Activated CD8-positive, alpha-beta T cell treated with anti-CD3 and anti-CD28 coated beads for 36 hours (primary cell): ENCODE data around the gene IL1A. TPM values are rescaled to one million over a fixed set of nuclear protein-coding genes. Genes with fewer than 3 reads are reported as not detected.

Experiments used
- ATAC-seq: fragments of 200-7000 bp; cut with Tn5 transposase; one replicate; pipeline ENCODE4 v1.10.0; 2021; ENCODE audit warnings: mild to moderate bottlenecking, moderate library complexity
- CTCF ChIA-PET: fragments of 350-600 bp; sonication (Branson Sonifier 250); formaldehyde crosslinking; loops from one replicate; lab custom pipeline; 2021; ENCODE audit warnings: antibody characterized with exemption; lab: Charles Lee
- POLR2A ChIA-PET: fragments of 350-600 bp; sonication (Branson Sonifier 250); formaldehyde crosslinking; loops from one replicate; lab custom pipeline; 2021; ENCODE audit warnings: antibody characterized with exemption; lab: Charles Lee
- DNase-seq: peaks from one replicate; pipeline ENCODE4 v3.0.0-alpha.2; 2020
- H3K27ac Mint-ChIP-seq: one replicate; pipeline ENCODE4 v1.8.0; 2021; ENCODE audit warnings: mild to moderate bottlenecking, mixed read lengths
- H3K27me3 Mint-ChIP-seq: one replicate; pipeline ENCODE4 v1.8.0; 2021; ENCODE audit warnings: mixed read lengths
- H3K36me3 Mint-ChIP-seq: one replicate; pipeline ENCODE4 v1.8.0; 2021; ENCODE audit warnings: low read depth, mixed read lengths
- H3K4me1 Mint-ChIP-seq: one replicate; pipeline ENCODE4 v1.8.0; 2021; ENCODE audit warnings: low read depth, mixed read lengths
- H3K4me3 Mint-ChIP-seq: one replicate; pipeline ENCODE4 v1.8.0; 2021; ENCODE audit warnings: mild to moderate bottlenecking, moderate library complexity, mixed read lengths
- H3K9me3 Mint-ChIP-seq: one replicate; pipeline ENCODE4 v1.8.0; 2021; ENCODE audit warnings: mixed read lengths
- CTCF ChIP-seq: fragments of 200-600 bp; IDR thresholded peaks from one replicate; pipeline ENCODE4 v1.8.0; 2022; ENCODE audit warnings: antibody characterized with exemption, mild to moderate bottlenecking
- intact Hi-C: fragments of 100-400 bp; cut with micrococcal nuclease; formaldehyde crosslinking; loops from one replicate; pipeline ENCODE4 v1.10.0; 2022
- total RNA-seq, 2 experiments: library from RNA; stranded (reverse); gene quantifications; one replicate each; pipeline ENCODE4 v1.2.3, GENCODE V29; 2021

Gene IL1A
- total RNA-seq, 2 experiments from 2014 or later: 0.69 to 0.99 TPM

GRCh38 chr2:112727276-112728028, 56.8 kb downstream of the IL1A start:
- TF ChIP-seq CTCF: no peak
- Mint-ChIP-seq H3K4me1 (peaks cover 3% of the 10 kb centered on the region), H3K4me3 (no peak overlapping the region), H3K36me3 (no peaks in the 10 kb centered on the region), H3K27me3 (no peaks in the 10 kb centered on the region), H3K27ac (no peak overlapping the region), H3K9me3 (no peaks in the 10 kb centered on the region)
- ChIA-PET CTCF (interaction anchor here (0.7 to 10.8 kb wide), 39 partner anchors 9 to 503 kb away, joined by 3 to 291 read pairs (median 7); partner anchors contain the start of genes CHCHD5 and SLC20A1), POLR2A (interaction anchor here (1.1 kb wide), 2 partner anchors 96 to 101 kb away, joined by 3 to 5 read pairs; no protein-coding TSS in a partner anchor)
- intact Hi-C loops: no loop called here
- no peak for DNase-seq
- no peak for ATAC-seq

DNA sequence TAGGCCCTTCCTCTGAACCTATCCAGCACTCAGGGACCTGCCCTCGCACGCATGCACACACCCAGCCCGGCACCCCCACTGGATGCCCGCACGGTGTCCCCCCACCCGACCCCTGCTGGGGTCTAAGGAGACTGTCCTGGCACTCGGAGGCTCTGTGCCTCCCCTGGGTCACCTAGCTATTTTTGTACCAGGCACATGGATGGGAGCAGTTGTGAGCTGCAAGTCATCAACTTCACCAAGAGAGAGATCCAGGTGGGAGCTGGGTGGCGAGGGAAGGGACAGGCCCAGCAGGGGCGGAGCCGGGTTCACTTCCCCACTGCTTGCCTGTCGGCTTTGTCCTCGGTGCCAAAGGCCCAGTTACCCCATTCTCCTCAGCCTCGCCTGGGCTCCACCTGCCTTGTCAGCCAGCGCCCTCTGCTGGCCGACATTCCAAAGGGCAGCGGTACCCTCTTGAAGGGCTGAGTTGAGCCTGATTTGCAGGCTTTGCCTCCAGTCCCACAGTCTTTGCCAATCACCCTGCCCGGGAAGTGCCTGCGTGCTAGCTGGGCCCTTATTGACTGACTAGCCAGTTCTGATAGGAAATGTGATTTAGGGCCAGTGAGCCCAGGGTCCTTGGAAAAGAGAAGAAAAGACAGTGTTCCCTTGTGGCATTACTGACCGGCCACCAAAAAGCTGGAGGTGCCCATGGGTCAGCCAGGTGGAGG, 57.7 kb downstream of the IL1A start:
- Mint-ChIP-seq H3K36me3 (no peaks in the 10 kb centered on the region), H3K4me1 (peaks cover 3% of the 10 kb centered on the region), H3K9me3 (no peaks in the 10 kb centered on the region), H3K27ac (no peak overlapping the region), H3K27me3 (no peaks in the 10 kb centered on the region), H3K4me3 (no peak overlapping the region)
- ChIA-PET POLR2A (interaction anchor here (1.0 to 1.5 kb wide), 5 partner anchors 10 to 159 kb away, joined by 3 to 5 read pairs (median 4); no protein-coding TSS in a partner anchor), CTCF (interaction anchor here (0.6 to 10.8 kb wide), 56 partner anchors 8 to 504 kb away, joined by 3 to 291 read pairs (median 6); partner anchors contain the start of genes CHCHD5 and SLC20A1)
- ATAC-seq (peak; percentile 96), DNase-seq (peak; percentile 92)
- intact Hi-C loops: loop anchor here (1.0 kb wide), 1 partner anchor 126 kb away; no protein-coding TSS in a partner anchor
- TF ChIP-seq CTCF: peak; percentile 97

GRCh38 chr2:112725545-112726457, 58.5 kb downstream of the IL1A start:
- H3K4me3 Mint-ChIP-seq: no peak overlapping the region
- TF ChIP-seq CTCF: no peak
- ChIA-PET POLR2A (interaction anchor here (0.8 to 1.8 kb wide), 7 partner anchors 11 to 160 kb away, joined by 3 to 6 read pairs (median 4); no protein-coding TSS in a partner anchor), CTCF (interaction anchor here (0.6 to 10.8 kb wide), 59 partner anchors 8 to 505 kb away, joined by 3 to 291 read pairs (median 5); partner anchors contain the start of genes CHCHD5 and SLC20A1)
- ATAC-seq: no peak
- no peaks in the 10 kb centered on the region for H3K27me3 Mint-ChIP-seq
- no peak overlapping the region for H3K27ac Mint-ChIP-seq
- H3K36me3 Mint-ChIP-seq: no peaks in the 10 kb centered on the region
- no peak for DNase-seq
- H3K9me3 Mint-ChIP-seq: no peaks in the 10 kb centered on the region
- intact Hi-C loops: loop anchor here (1.0 kb wide), 1 partner anchor 126 kb away; no protein-coding TSS in a partner anchor
- H3K4me1 Mint-ChIP-seq: peaks cover 3% of the 10 kb centered on the region

DNA sequence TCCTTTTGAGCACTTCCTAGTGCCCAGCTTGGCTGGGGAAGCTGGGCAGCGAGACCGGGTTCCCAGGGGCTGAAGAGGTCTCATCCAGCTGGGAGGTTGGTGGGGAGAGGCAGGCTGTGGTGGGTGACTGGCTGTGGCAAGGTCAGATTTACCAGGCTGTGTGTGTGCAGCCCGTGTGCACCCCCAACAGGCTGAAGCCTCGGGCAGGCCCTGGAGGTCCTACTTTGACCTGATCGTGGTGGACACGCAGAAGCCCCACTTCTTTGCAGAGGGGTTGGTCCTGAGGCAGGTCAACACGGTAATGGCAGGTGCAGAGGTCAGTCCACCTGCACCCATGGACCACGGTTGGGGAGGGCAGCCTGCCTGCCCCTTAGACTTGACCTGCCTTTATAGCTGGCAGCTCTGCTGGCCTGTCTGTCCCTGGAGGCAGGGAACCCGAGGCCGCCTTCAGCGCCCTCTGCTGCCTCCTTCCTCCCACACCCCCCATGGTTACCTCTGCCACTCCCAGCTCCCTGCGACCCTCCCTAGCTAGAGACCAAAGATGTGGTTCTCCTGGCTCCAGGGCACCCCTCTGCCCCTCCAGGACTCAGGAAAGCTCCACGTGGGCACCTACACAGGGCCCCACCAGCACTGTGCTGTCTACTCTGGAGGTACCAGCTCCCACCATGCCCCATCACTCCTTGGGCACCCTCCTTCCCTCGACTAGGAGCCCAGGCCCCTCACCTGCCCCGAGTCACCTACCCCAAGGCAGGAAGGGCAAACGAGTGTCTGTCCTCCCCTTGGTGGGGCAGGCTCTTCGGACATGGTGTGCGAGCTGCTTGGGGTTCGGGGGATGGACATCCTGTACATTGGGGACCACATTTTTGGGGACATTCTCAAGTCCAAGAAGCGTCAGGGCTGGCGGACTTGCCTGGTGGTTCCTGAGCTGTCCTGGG, 59.4 kb downstream of the IL1A start:
- CTCF ChIA-PET: interaction anchor here (0.7 to 10.8 kb wide), 20 partner anchors 9 to 234 kb away, joined by 3 to 291 read pairs (median 6); partner anchors contain the start of gene SLC20A1
- H3K27ac Mint-ChIP-seq: no peak overlapping the region
- DNase-seq: peak; percentile 26

More for the DNA sequence above, 59.4 kb downstream of the IL1A start:
- TF ChIP-seq CTCF: no peak
- H3K4me1 Mint-ChIP-seq: peaks cover 3% of the 10 kb centered on the region
- H3K36me3 Mint-ChIP-seq: no peaks in the 10 kb centered on the region
- ATAC-seq: no peak
- no peak overlapping the region for H3K4me3 Mint-ChIP-seq
- POLR2A ChIA-PET: interaction anchor here (0.8 to 1.8 kb wide), 5 partner anchors 11 to 124 kb away, joined by 3 to 6 read pairs (median 4); no protein-coding TSS in a partner anchor
- intact Hi-C loops: no loop called here
- H3K9me3 Mint-ChIP-seq: no peaks in the 10 kb centered on the region
- no peaks in the 10 kb centered on the region for H3K27me3 Mint-ChIP-seq
